ENCODE results near the gene SERBP1. TPM values are rescaled to one million over a fixed set of nuclear protein-coding genes. Genes with fewer than 3 reads are reported as not detected.
A peak's percentile ranks its signal among the peaks of the same experiment; 100 is the strongest.
"Not testable (repeated sequence)": the region's sequence is repeated elsewhere in the genome, so short reads cannot be mapped to it uniquely, and the experiment has no call there.

The SERBP1 gene
- total RNA-seq, 1 donor from 2014 or later = 255 TPM

DNA sequence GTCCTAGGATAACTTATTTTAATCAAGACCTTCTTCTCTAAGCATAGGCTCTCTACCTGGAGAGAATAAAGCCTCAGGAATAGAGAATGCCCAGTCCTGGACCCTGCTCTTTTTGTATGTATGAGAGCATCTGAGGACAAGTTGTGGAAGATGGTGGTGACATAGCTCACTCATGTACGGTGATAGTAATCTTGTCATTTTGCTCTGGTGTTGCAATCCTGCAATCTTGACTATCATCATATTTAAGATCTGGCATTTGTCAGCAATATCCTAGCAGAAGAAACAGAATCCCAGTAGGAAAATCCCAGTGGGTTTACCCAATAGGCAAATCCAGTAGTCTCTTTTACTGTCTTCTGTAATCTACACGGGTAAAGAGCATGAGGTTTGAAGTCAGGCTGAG, 21.6 kb upstream of the SERBP1 start:
- H3K36me3 Mint-ChIP-seq = no peaks in the 10 kb centered on the region
- H3K27me3 Mint-ChIP-seq (ENCODE audit: low read depth) = no peaks in the 10 kb centered on the region
- no peak overlapping the region for H3K4me3 Mint-ChIP-seq
- DNase-seq (ENCODE audit: low spot score in 2 of 2, unreplicated experiment in 2 of 2) = no peak
- no peaks in the 10 kb centered on the region for H3K9me3 Mint-ChIP-seq
- TF ChIP-seq CTCF (IDR thresholded peaks at IDR 0.05; ENCODE audit: unreplicated experiment) = no peak
- peaks cover 12% of the 10 kb centered on the region for H3K4me1 Mint-ChIP-seq
- H3K27ac Mint-ChIP-seq = no peak overlapping the region

DNA sequence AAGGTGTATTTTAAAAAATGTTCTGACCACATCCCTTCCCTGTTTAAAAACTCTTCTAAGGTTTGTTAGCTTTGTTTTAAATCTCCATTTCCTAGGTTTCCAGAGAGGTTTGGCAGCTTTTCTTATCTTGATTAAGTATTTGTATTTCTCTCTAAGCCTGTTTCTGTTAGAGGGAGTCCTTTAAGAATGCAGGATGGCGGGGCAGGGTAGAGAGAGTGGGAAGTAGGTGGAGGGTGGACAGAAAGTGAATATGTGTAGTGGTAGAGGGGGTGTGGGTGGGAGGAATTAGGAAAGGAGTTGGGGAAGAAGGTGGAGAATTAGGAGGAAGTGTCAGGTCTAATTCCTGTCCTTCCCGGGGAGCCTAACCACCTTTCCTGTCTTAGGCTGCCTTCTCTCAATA, 21.2 kb upstream of the SERBP1 start:
- Mint-ChIP-seq H3K36me3 (no peaks in the 10 kb centered on the region), H3K27ac (peak overlapping the region; percentile 67), H3K4me3 (no peak overlapping the region), H3K4me1 (peaks cover 17% of the 10 kb centered on the region), H3K27me3 (ENCODE audit: low read depth) (no peaks in the 10 kb centered on the region), H3K9me3 (no peaks in the 10 kb centered on the region)
- no peak for DNase-seq (ENCODE audit: low spot score in 2 of 2, unreplicated experiment in 2 of 2)
- no peak for TF ChIP-seq CTCF (IDR thresholded peaks at IDR 0.05; ENCODE audit: unreplicated experiment)

- H3K27ac Mint-ChIP-seq = no peak overlapping the region
- H3K4me1 Mint-ChIP-seq = peaks cover 23% of the 10 kb centered on the region
- TF ChIP-seq CTCF (IDR thresholded peaks at IDR 0.05; ENCODE audit: unreplicated experiment) = no peak
- H3K4me3 Mint-ChIP-seq = no peak overlapping the region
- no peak for DNase-seq (ENCODE audit: low spot score in 2 of 2, unreplicated experiment in 2 of 2)
- no peaks in the 10 kb centered on the region for H3K27me3 Mint-ChIP-seq (ENCODE audit: low read depth)
- no peaks in the 10 kb centered on the region for H3K9me3 Mint-ChIP-seq
- H3K36me3 Mint-ChIP-seq = no peaks in the 10 kb centered on the region
Observed at GRCh38 chr1:67446893-67447292, 16.7 kb upstream of the SERBP1 start.

- H3K4me3 Mint-ChIP-seq; H3K27me3 Mint-ChIP-seq (ENCODE audit: low read depth); H3K36me3 Mint-ChIP-seq; H3K27ac Mint-ChIP-seq; H3K9me3 Mint-ChIP-seq; DNase-seq (ENCODE audit: low spot score in 2 of 2, unreplicated experiment in 2 of 2): not testable (repeated sequence)
- peaks cover 23% of the 10 kb centered on the region for H3K4me1 Mint-ChIP-seq
Observed at GRCh38 chr1:67446014-67446413, 15.8 kb upstream of the SERBP1 start.

- H3K27ac Mint-ChIP-seq = peak overlapping the region; percentile 91
- H3K27me3 Mint-ChIP-seq (ENCODE audit: low read depth) = no peaks in the 10 kb centered on the region
- H3K9me3 Mint-ChIP-seq = no peaks in the 10 kb centered on the region
- H3K36me3 Mint-ChIP-seq = no peaks in the 10 kb centered on the region
- H3K4me3 Mint-ChIP-seq = no peak overlapping the region
- no peak for DNase-seq (ENCODE audit: low spot score in 2 of 2, unreplicated experiment in 2 of 2)
- TF ChIP-seq CTCF (IDR thresholded peaks at IDR 0.05; ENCODE audit: unreplicated experiment) = no peak
- peaks cover 49% of the 10 kb centered on the region for H3K4me1 Mint-ChIP-seq
Observed at GRCh38 chr1:67441739-67442281, 11.6 kb upstream of the SERBP1 start.

DNA sequence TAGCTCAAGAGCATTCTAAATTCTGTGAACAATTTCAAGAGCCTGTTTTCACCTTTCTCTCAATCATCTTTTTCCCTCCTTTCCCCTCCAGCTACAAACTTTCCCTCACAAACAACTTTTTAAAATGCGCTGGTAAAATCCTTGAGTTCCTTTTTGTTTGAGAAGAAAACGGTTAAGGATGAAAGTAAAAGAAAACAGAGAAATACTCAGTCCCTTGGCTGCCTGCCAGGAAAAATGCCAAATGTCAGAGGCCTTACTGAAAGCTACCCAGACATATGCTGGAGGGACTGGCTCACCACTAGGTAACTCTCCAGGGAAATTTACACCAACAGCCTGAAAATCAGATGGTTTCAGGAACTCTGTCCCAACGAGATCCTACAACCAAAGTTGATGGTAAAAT, 11.0 kb upstream of the SERBP1 start:
- H3K9me3 Mint-ChIP-seq = no peaks in the 10 kb centered on the region
- H3K27me3 Mint-ChIP-seq (ENCODE audit: low read depth) = no peaks in the 10 kb centered on the region
- peak; percentile 41 to 66 for DNase-seq (ENCODE audit: low spot score in 2 of 2, unreplicated experiment in 2 of 2)
- TF ChIP-seq CTCF (IDR thresholded peaks at IDR 0.05; ENCODE audit: unreplicated experiment) = no peak
- H3K27ac Mint-ChIP-seq = peak overlapping the region; percentile 91
- H3K36me3 Mint-ChIP-seq = no peaks in the 10 kb centered on the region
- H3K4me1 Mint-ChIP-seq = peaks cover 44% of the 10 kb centered on the region
- no peak overlapping the region for H3K4me3 Mint-ChIP-seq
